ENCODE measurements around the gene SRGAP3. TPM values are rescaled to one million over a fixed set of nuclear protein-coding genes. Genes with fewer than 3 reads are reported as not detected.

SRGAP3 gene
- total RNA-seq, 2 experiments from 2014 or later: 1.8 to 2.5 TPM

DNA sequence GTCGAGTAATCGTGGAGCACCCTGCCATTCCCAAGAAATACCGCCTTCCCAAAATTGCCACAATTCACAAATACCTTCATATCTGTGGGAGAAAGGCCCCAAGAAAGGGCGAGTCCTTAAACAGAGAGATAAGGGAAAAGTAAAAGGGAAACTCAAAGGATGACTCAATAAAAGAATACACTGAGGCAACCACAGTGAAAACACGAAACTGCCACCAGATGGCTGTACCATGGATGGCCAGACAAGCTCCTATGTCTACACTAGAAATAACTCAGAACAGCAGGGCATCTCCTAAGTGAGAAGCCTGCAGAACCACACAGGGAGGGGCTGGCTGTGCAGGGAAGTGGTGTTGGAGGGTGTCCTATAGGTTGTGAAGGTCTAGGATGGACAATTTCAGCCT is 25.0 kb downstream of the SRGAP3 start:
- H3K36me3 Mint-ChIP-seq (ENCODE audit: low read depth): no peaks in the 10 kb centered on the region
- ATAC-seq: peak; percentile 86

DNA sequence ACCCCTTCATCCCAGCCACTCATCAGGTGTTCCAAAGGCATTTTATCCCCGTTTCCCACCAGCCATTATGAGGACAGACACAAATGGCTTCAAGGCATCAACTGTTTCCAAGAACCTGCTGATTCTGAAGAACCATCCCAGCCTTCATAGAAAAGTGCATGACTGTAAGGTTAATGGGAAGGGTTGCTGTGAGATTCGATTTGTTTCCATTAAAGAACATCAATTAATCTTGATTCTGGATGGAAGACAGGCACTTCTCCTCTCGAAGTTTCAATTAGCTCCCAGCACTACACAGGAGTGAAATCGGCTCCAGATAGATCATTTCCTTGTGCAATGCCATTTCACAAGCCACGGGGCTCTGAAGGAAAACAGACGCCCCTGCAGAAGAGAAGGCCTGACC is 25.8 kb downstream of the SRGAP3 start:
- no peaks in the 10 kb centered on the region for H3K9me3 Mint-ChIP-seq
- POLR2A ChIA-PET: no interaction called here
- intact Hi-C loops (cut with micrococcal nuclease): no loop called here
- no peak overlapping the region for H3K4me3 Mint-ChIP-seq
- CTCF ChIA-PET: no interaction called here
- no peaks in the 10 kb centered on the region for H3K36me3 Mint-ChIP-seq (ENCODE audit: low read depth)
- H3K27ac Mint-ChIP-seq: no peak overlapping the region
- TF ChIP-seq, protein P1, sequence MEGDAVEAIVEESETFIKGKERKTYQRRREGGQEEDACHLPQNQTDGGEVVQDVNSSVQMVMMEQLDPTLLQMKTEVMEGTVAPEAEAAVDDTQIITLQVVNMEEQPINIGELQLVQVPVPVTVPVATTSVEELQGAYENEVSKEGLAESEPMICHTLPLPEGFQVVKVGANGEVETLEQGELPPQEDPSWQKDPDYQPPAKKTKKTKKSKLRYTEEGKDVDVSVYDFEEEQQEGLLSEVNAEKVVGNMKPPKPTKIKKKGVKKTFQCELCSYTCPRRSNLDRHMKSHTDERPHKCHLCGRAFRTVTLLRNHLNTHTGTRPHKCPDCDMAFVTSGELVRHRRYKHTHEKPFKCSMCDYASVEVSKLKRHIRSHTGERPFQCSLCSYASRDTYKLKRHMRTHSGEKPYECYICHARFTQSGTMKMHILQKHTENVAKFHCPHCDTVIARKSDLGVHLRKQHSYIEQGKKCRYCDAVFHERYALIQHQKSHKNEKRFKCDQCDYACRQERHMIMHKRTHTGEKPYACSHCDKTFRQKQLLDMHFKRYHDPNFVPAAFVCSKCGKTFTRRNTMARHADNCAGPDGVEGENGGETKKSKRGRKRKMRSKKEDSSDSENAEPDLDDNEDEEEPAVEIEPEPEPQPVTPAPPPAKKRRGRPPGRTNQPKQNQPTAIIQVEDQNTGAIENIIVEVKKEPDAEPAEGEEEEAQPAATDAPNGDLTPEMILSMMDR (IDR thresholded peaks at IDR 0.05): no peak
- DNase-seq: no peak
- H3K4me1 Mint-ChIP-seq (ENCODE audit: low read depth): peaks cover 7% of the 10 kb centered on the region
- ATAC-seq: no peak
- H3K27me3 Mint-ChIP-seq: no peaks in the 10 kb centered on the region

More for the DNA sequence above, 25.0 kb downstream of the SRGAP3 start:
- peaks cover 7% of the 10 kb centered on the region for H3K4me1 Mint-ChIP-seq (ENCODE audit: low read depth)
- intact Hi-C loops (cut with micrococcal nuclease): no loop called here
- ChIA-PET CTCF (no interaction called here), POLR2A (no interaction called here)
- peak; percentile 46 for DNase-seq
- no peak overlapping the region for H3K4me3 Mint-ChIP-seq
- H3K27ac Mint-ChIP-seq: no peak overlapping the region
- TF ChIP-seq, protein P1 (IDR thresholded peaks at IDR 0.05): no peak
- no peaks in the 10 kb centered on the region for H3K27me3 Mint-ChIP-seq
- no peaks in the 10 kb centered on the region for H3K9me3 Mint-ChIP-seq

DNA sequence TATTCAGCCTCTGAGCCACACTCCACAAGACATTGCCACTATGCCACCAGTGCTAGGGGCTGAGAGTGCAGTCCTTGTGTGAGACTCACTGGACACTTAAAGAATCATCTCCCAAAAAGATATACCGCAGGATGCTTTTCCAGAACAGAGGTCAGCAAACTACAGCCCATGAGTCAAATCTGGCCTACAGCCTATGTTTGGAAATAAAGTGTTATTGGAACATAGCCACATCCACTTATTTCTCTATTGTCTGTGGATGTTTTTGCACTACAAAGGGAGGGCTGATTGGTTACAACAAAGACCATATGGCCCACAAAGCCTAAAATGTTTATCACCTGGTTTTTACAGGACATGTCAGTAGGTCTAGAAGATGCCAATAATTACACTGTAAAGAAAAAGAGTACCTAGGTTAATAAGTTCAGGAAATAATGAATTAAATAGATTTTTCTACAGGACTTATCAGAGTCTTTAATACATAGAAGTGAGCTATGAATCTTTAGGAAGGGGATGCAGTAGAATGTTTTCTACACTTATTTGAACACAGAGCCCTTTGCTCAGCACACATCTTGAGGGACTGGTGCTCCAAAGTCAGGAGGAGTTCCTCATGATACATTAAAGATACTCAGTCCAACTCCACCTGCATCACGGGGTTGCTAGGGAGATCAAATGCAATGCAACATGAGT is 26.3 kb downstream of the SRGAP3 start:
- no peak overlapping the region for H3K27ac Mint-ChIP-seq
- no peak overlapping the region for H3K4me3 Mint-ChIP-seq
- ATAC-seq: no peak
- POLR2A ChIA-PET: no interaction called here
- H3K36me3 Mint-ChIP-seq (ENCODE audit: low read depth): no peaks in the 10 kb centered on the region
- DNase-seq: no peak
- intact Hi-C loops (cut with micrococcal nuclease): no loop called here
- TF ChIP-seq, protein P1 (IDR thresholded peaks at IDR 0.05): no peak
- CTCF ChIA-PET: interaction anchor here (1.1 kb wide), 1 partner anchor 79 kb away, joined by 3 read pairs; no protein-coding TSS in a partner anchor
- H3K27me3 Mint-ChIP-seq: no peaks in the 10 kb centered on the region
- peaks cover 7% of the 10 kb centered on the region for H3K4me1 Mint-ChIP-seq (ENCODE audit: low read depth)
- H3K9me3 Mint-ChIP-seq: no peaks in the 10 kb centered on the region

DNA sequence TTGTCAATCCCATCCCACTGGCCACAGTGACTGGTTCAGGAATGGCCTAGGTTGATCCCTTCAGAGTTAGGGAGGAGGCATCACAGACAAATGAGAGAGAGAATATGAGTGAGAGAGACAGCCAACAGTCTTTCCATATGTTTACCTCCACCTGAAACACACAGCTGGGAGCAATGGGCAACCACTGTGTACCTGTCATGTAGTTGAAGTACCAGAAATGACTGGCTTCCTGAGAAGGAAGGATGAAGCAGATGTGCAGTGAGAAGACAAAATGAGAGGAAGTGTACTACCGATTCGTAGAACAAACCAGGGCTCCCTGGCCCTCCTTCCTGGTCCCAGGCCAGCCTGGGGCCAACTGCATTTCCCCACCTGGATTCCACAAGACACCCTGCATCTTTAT is 27.4 kb downstream of the SRGAP3 start:
- Mint-ChIP-seq H3K4me3 (no peak overlapping the region), H3K9me3 (no peaks in the 10 kb centered on the region), H3K4me1 (ENCODE audit: low read depth) (peaks cover 7% of the 10 kb centered on the region), H3K27ac (no peak overlapping the region), H3K36me3 (ENCODE audit: low read depth) (no peaks in the 10 kb centered on the region), H3K27me3 (no peaks in the 10 kb centered on the region)
- intact Hi-C loops (cut with micrococcal nuclease): no loop called here
- ChIA-PET CTCF (interaction anchor here (1.1 kb wide), 1 partner anchor 80 kb away, joined by 3 read pairs; no protein-coding TSS in a partner anchor), POLR2A (no interaction called here)
- TF ChIP-seq, protein P1 (IDR thresholded peaks at IDR 0.05): no peak
- DNase-seq: no peak
- no peak for ATAC-seq

DNA sequence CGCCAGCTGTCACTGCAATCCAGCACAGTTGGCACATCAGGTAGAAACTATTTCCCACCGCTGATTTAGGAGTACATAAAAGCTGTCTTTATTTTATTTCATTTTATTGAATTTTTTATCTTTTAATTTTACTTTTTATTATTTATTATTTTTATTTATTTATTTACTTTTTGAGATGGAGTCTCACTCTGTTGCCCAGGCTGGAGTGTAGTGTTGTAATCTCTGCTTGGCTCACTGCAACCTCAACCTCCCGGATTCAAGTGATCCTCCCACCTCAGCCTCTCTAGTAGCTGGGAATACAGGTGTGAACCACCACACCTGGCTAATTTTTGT is 31.0 kb downstream of the SRGAP3 start:
- H3K27me3 Mint-ChIP-seq: no peaks in the 10 kb centered on the region
- CTCF ChIA-PET: no interaction called here

More for the DNA sequence above, 31.0 kb downstream of the SRGAP3 start:
- H3K4me3 Mint-ChIP-seq: no peak overlapping the region
- H3K4me1 Mint-ChIP-seq (ENCODE audit: low read depth): no peaks in the 10 kb centered on the region
- ATAC-seq (no peak), DNase-seq (no peak)
- intact Hi-C loops (cut with micrococcal nuclease): no loop called here
- no peaks in the 10 kb centered on the region for H3K9me3 Mint-ChIP-seq
- TF ChIP-seq, protein P1 (IDR thresholded peaks at IDR 0.05): no peak
- H3K27ac Mint-ChIP-seq: no peak overlapping the region
- no peaks in the 10 kb centered on the region for H3K36me3 Mint-ChIP-seq (ENCODE audit: low read depth)
- POLR2A ChIA-PET: interaction anchor here (0.6 kb wide), 1 partner anchor 269 kb away, joined by 3 read pairs; no protein-coding TSS in a partner anchor

Data from activated CD8-positive, alpha-beta T cell treated with anti-CD3 and anti-CD28 coated beads for 36 hours (primary cell).